Astrocyte (in vitro differentiated cells and primary cell): ENCODE measurements around the gene ABHD10. TPM values are rescaled to one million over a fixed set of nuclear protein-coding genes. Genes with fewer than 3 reads are reported as not detected.

Experiments
- DNase-seq: peaks from one replicate; pipeline ENCODE4 v3.0.0-alpha.2; 2010; ENCODE audit warnings: low read depth
- FAIRE-seq: peaks from 2 replicates; lab custom pipeline; 2011; peaks lifted over from hg19 to GRCh38; lab: Jason Lieb, UNC
- H2AFZ ChIP-seq: 2 replicates; pipeline ENCODE4 v1.6.0; 2012; ENCODE audit warnings: low read depth, low read length, inconsistent platforms
- H3K27ac ChIP-seq: 2 replicates; pipeline ENCODE4 v1.5.1; 2011; ENCODE audit warnings: low read depth, low read length, inconsistent platforms
- H3K27me3 ChIP-seq: 2 replicates; pipeline ENCODE4 v1.6.0; 2011; ENCODE audit warnings: low read length, inconsistent platforms; ENCODE audit not compliant: insufficient read depth
- H3K36me3 ChIP-seq: 2 replicates; pipeline ENCODE4 v1.5.1; 2011; ENCODE audit warnings: low read length, inconsistent platforms; ENCODE audit not compliant: insufficient read depth
- H3K4me1 ChIP-seq: 2 replicates; pipeline ENCODE4 v1.5.1; 2011; ENCODE audit warnings: low read length, inconsistent platforms; ENCODE audit not compliant: insufficient read depth
- H3K4me2 ChIP-seq: 2 replicates; pipeline ENCODE4 v1.6.0; 2012; ENCODE audit warnings: low read length, inconsistent platforms
- H3K4me3 ChIP-seq: 2 replicates; pipeline ENCODE4 v1.5.1; 2011; ENCODE audit warnings: low read depth, mild to moderate bottlenecking, low read length, inconsistent platforms; ENCODE audit not compliant: insufficient read depth
- H3K79me2 ChIP-seq: 2 replicates; pipeline ENCODE4 v1.6.0; 2012; ENCODE audit warnings: mild to moderate bottlenecking, low read length, inconsistent platforms; ENCODE audit not compliant: insufficient read depth
- H3K9ac ChIP-seq: 2 replicates; pipeline ENCODE4 v1.6.0; 2012; ENCODE audit warnings: mild to moderate bottlenecking, low read length, inconsistent platforms
- H3K9me3 ChIP-seq: 2 replicates; pipeline ENCODE4 v1.5.1; 2012; ENCODE audit warnings: low read depth, mild to moderate bottlenecking, low read length, inconsistent platforms; ENCODE audit not compliant: insufficient read depth
- H4K20me1 ChIP-seq: 2 replicates; pipeline ENCODE4 v1.6.0; 2012; ENCODE audit warnings: low read length, inconsistent platforms; ENCODE audit not compliant: insufficient read depth
- H3K27ac Mint-ChIP-seq: one replicate; pipeline ENCODE4 v1.8.0; 2021; ENCODE audit warnings: mild to moderate bottlenecking, mixed read lengths; ENCODE audit not compliant: unreplicated experiment
- H3K27me3 Mint-ChIP-seq: one replicate; pipeline ENCODE4 v1.8.0; 2021; ENCODE audit warnings: low read depth, mixed read lengths; ENCODE audit not compliant: unreplicated experiment
- H3K36me3 Mint-ChIP-seq: one replicate; pipeline ENCODE4 v1.8.0; 2021; ENCODE audit warnings: low read depth, mixed read lengths; ENCODE audit not compliant: unreplicated experiment
- H3K4me1 Mint-ChIP-seq: one replicate; pipeline ENCODE4 v1.8.0; 2021; ENCODE audit warnings: low read depth, mixed read lengths; ENCODE audit not compliant: unreplicated experiment
- H3K4me3 Mint-ChIP-seq: one replicate; pipeline ENCODE4 v1.8.0; 2021; ENCODE audit warnings: mild to moderate bottlenecking, moderate library complexity, mixed read lengths; ENCODE audit not compliant: unreplicated experiment
- H3K9me3 Mint-ChIP-seq: one replicate; pipeline ENCODE4 v1.8.0; 2021; ENCODE audit warnings: mild to moderate bottlenecking, mixed read lengths; ENCODE audit not compliant: unreplicated experiment
- EZH2 ChIP-seq: IDR thresholded peaks from 2 replicates; pipeline ENCODE4 v1.6.1; 2012; ENCODE audit warnings: mild to moderate bottlenecking, low read length, inconsistent platforms; ENCODE audit not compliant: insufficient read depth
- total RNA-seq: library from RNA; stranded (reverse); gene quantifications from 2 replicates; pipeline ENCODE4 v1.2.1, GENCODE V29; 2021
- TF ChIP-seq, protein P1 (sequence below): IDR thresholded peaks from 2 replicates; pipeline ENCODE4 v1.5.1; 2011; ENCODE audit warnings: low read depth, mild to moderate bottlenecking, inconsistent platforms, low read length, moderate library complexity; ENCODE audit not compliant: insufficient read depth

Gene ABHD10
- total RNA-seq, 1 donor from 2014 or later, result 26.6 TPM

DNA sequence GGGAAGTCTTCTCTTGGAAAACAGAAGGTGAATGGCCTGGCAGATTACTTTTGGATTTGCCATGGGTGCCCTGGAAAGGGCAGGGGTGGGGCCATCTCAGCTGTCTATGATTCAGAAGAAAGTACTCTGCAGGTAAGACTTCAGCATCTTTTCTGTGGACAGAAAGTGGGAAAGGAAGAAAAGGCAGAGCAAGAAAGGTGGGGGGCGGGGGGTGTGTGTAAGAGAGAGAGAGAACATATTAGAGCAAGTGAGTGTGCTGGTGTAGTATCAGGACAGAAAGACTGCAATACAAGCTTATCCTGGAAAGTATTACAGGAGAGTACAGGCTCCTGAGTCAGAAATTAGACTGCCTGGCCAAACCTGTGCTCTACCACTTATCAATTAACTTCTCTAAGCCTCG, 25.4 kb downstream of the ABHD10 start:
- peaks cover 26% of the 10 kb centered on the region for H3K79me2 ChIP-seq
- FAIRE-seq, result no peak
- H3K4me2 ChIP-seq, result no peak overlapping the region
- Mint-ChIP-seq H3K36me3 (no peaks in the 10 kb centered on the region), H3K27me3 (no peaks in the 10 kb centered on the region), H3K4me3 (peak overlapping the region; percentile 45), H3K4me1 (peaks cover 58% of the 10 kb centered on the region), H3K9me3 (no peaks in the 10 kb centered on the region), H3K27ac (no peak overlapping the region)
- peaks cover 11% of the 10 kb centered on the region for H3K36me3 ChIP-seq
- H3K9me3 ChIP-seq, result no peaks in the 10 kb centered on the region
- no peak overlapping the region for H3K4me3 ChIP-seq
- H2AFZ ChIP-seq, result no peak overlapping the region
- no peak for DNase-seq
- TF ChIP-seq, protein P1, sequence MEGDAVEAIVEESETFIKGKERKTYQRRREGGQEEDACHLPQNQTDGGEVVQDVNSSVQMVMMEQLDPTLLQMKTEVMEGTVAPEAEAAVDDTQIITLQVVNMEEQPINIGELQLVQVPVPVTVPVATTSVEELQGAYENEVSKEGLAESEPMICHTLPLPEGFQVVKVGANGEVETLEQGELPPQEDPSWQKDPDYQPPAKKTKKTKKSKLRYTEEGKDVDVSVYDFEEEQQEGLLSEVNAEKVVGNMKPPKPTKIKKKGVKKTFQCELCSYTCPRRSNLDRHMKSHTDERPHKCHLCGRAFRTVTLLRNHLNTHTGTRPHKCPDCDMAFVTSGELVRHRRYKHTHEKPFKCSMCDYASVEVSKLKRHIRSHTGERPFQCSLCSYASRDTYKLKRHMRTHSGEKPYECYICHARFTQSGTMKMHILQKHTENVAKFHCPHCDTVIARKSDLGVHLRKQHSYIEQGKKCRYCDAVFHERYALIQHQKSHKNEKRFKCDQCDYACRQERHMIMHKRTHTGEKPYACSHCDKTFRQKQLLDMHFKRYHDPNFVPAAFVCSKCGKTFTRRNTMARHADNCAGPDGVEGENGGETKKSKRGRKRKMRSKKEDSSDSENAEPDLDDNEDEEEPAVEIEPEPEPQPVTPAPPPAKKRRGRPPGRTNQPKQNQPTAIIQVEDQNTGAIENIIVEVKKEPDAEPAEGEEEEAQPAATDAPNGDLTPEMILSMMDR, result no peak
- no peak for TF ChIP-seq EZH2
- no peaks in the 10 kb centered on the region for H4K20me1 ChIP-seq
- H3K27me3 ChIP-seq, result no peaks in the 10 kb centered on the region
- no peak overlapping the region for H3K27ac ChIP-seq
- no peak overlapping the region for H3K9ac ChIP-seq
- H3K4me1 ChIP-seq, result peaks cover 44% of the 10 kb centered on the region

DNA sequence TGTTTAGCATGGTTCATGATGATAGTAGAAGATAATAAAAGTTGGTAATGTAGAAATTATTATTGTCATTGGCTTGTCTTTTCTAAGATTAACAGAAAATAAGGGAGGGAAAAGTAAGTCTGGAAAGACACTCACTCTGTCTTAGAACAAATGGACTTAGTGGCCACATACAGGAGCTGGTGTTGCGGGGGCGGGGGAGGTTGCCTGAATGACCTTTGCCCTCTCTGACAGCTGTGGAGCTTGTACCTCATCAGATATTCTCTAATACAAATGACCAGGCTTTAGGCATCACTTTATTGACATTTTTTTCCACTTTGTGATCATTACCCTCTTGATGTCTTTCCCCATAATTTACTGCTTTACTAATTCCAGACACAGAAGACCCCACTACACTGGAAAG, 25.8 kb downstream of the ABHD10 start:
- Histone ChIP-seq H3K9me3 (no peaks in the 10 kb centered on the region), H4K20me1 (no peaks in the 10 kb centered on the region), H2AFZ (no peak overlapping the region), H3K4me2 (peak overlapping the region; percentile 13), H3K27ac (no peak overlapping the region), H3K9ac (no peak overlapping the region), H3K79me2 (peaks cover 21% of the 10 kb centered on the region), H3K36me3 (peaks cover 14% of the 10 kb centered on the region), H3K4me3 (no peak overlapping the region), H3K27me3 (no peaks in the 10 kb centered on the region), H3K4me1 (peaks cover 44% of the 10 kb centered on the region)
- FAIRE-seq (no peak), DNase-seq (no peak)
- Mint-ChIP-seq H3K4me1 (peaks cover 56% of the 10 kb centered on the region), H3K4me3 (peak overlapping the region; percentile 45), H3K36me3 (no peaks in the 10 kb centered on the region), H3K9me3 (peaks cover under 1% of the 10 kb centered on the region), H3K27me3 (no peaks in the 10 kb centered on the region), H3K27ac (no peak overlapping the region)
- TF ChIP-seq, protein P1, result no peak
- no peak for TF ChIP-seq EZH2

DNA sequence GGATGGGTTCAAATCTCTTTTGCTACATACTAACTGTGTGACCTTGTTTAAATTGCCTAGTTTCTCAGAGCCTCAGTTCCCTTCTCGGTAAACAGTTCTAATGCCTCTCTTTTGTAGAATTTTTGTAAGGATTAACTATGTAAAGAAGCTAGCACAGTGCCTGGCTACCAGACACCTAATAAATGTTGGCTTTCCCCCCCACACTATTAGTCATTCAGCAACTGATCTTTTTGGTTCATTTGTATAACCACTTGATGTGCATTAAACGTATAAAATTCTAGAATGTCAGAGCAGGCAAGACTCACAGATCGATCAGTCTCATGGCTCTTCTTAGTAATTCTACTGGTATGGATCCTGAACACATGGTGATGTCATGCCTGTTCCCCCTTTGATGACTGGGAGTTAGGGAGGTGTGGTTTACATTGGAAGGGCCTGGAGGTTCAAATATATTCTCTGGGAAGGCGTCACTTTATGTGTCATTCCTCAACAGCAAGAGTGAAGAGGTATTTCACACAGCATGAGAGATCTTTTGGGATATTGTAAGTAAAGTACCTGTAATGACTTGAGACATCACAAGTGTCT, 26.4 kb downstream of the ABHD10 start:
- Histone ChIP-seq H3K9me3 (no peaks in the 10 kb centered on the region), H3K4me1 (peaks cover 44% of the 10 kb centered on the region), H3K79me2 (peaks cover 16% of the 10 kb centered on the region), H3K36me3 (peaks cover 14% of the 10 kb centered on the region), H2AFZ (no peak overlapping the region), H3K27ac (no peak overlapping the region), H4K20me1 (no peaks in the 10 kb centered on the region), H3K4me2 (peak overlapping the region; percentile 13), H3K4me3 (no peak overlapping the region), H3K27me3 (no peaks in the 10 kb centered on the region), H3K9ac (no peak overlapping the region)
- Mint-ChIP-seq H3K4me3 (no peak overlapping the region), H3K27ac (no peak overlapping the region), H3K9me3 (peaks cover 1% of the 10 kb centered on the region), H3K27me3 (no peaks in the 10 kb centered on the region), H3K4me1 (peaks cover 54% of the 10 kb centered on the region), H3K36me3 (no peaks in the 10 kb centered on the region)
- FAIRE-seq, result no peak
- DNase-seq, result peak; percentile 64
- TF ChIP-seq, protein P1, result no peak
- TF ChIP-seq EZH2, result no peak
